HK-2 (cell line): ENCODE measurements around the gene BCL11A.

Experiments used
- DNase-seq: peaks from one replicate; pipeline ENCODE4 v3.0.0-alpha.2; 2018; ENCODE audit not compliant: unreplicated experiment

The BCL11A gene

DNA sequence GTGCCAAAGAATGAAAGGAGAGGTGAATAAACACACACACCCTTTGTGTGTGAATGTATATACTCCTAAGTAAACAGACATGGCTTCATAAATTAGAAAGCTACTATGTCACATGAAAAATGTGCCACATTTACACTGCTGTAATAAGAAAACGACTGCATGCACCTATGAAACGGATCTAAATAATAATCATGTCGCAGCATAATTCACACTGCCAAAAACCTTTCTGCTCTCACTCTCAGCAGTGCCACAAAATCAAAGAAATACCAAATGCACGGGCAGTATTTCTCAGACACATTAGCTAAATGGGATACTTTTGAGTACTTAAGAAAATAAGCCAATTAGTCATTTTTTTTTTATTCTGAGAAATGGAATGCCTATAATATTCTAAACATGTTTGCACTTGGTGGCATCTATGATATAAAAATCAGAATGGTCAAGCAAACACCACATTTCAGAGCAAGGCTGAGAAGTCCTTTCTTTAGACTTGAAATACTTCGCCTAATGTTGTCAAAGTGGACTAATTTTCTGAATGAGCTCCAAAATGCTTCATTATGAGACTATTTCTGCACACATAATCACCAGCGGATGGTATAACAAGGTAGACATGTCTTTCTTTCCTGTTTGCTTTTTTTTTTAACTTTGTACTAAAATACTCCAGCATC is 6.6 kb downstream of the BCL11A start:
- no peak for DNase-seq

DNA sequence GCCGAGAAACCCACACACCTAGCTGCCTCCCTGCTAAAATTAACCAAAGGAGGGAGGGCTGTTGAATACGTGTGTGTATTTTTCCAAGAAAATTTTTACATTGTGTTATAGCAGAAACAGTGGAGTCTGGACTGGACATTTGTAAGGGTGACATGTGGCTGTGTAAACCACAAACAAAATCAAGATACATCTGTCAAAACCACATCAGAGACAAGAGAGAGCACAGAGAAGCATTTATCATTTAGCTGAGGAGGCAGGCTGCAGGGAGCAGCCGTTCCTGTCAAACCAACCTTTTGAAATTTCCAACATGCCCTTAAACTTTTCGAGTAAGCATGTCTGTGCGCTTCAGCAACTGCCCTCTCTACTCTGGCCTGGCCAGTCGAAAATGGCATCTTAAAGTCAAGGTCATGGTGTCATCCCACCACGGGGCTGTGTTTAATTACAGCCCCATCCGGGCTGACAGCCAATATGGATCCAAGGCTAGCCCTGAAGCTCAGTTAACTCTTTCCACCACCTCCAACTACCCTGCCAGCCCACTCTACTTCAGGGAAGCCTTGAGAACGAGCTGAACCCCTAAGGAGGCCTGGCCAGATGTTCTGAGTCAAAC is 8.4 kb downstream of the BCL11A start:
- no peak for DNase-seq

DNA sequence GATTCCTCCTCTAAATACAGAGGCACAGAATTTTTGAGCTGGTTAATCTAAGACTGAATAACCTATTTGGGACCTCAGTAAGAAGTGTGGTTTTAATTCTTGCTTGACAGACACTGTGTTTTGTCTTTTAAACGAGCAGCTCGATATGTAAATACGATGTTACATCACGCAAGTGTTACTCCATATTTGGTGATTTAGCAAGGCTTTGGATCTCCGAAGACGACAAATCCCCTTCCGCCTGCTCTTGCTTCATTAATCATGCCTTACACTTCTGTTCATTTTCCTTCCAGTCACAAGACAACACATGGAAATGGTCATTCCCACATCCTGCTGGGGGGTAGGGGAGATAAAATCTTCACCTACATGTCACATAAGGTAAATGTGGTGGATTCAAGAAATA is 9.4 kb downstream of the BCL11A start:
- no peak for DNase-seq

DNA sequence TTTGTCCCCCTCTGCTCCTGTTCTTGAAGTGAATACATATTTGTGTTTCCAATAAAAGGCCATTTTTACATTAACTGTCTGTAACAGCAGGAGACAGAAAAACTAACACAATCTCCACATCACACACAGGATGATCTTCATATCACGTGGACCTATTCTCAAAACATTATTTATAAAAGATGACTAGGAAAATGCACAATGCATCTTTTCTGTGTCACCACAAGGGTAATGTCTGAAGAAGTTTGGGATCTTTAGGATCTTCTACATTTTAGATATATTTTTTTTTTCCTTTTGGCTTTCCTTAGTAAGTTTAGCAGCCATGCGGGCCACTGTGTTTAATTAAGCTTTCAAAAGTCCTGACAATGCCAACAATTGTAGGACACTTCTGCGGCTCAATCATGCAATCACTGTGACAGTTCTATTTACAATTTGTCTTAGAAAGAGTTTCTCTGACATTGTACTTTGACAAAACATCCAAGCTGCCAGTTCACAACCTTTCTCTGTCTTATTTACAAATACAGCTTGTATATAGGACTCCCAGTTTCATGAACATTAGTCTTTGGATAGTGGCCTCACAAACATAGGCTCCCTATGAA is 12.3 kb downstream of the BCL11A start:
- DNase-seq = no peak

DNA sequence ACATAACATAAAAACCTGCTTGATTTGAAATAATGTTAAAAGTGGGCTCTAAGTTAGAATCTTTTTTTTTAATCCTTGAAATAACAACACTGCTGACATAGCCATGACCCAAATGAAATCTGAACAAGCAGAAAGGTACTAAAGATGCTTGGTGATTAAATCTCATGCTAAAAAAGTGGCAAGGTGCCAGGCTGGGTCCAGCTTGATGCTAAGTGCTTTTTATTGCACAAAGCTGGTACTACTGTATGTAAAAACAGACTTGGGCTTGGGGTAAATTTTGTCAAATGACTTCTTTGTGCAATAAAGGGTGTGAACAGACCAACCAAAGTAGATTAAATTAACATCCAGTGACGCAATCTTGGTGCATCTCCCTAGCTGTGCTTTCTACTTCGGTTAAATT is 13.4 kb downstream of the BCL11A start:
- no peak for DNase-seq

DNA sequence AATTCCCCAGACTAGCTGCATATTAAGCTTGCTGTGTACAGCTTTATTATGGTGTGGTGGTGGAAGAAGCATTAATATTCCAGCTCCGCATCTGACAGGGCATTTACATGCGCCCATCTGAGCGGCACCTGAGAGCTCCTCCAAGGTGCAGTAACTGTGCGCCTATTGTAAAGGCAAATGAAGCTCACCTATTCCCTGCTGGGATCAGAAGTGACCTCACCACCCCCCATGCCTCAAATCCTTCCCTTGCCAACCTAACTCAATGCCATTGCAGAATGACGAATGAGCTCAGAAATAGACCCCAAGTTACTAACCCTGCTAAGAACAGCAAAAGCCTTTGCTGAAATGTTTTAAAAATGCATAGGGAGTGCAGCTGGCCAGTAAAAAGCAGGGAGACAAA is 14.3 kb downstream of the BCL11A start:
- DNase-seq = no peak

DNA sequence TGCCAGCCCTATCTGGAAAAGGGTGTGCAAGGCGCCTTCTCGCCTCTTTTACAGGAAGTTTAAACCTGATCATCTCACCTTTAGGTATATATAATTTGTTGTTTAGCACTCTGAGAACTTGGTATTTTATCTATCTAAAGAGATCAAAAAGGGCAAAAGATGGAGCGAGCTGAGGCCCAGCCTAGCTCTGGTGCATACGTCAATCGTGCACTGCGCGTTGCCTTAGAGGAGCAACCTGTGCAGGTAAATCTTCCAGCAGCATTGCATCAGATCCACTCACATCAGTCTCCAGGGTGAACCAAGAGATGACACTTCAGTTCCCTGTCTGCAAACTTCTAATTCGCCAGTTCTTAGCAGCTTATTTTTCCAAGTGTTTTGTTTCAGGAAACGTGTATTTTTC is 15.4 kb downstream of the BCL11A start:
- no peak for DNase-seq

DNA sequence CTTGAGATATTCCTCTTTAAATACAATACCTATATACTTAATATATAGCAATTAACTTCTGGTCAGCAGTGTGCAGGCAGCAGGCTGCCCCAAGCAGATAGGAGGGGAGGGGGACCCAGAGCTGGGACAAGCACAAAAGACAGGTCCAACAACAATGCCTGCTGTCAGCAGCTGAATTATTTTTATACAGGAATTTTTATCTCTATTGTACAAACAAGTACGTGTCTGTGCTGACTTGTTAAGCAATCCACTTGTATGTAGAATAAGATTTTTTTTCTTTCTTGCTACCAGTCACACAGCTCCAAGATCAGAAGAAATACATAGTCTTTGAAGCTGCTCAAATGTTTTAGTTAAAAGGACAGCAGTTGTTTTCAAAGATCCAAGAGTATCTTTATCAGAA is 16.7 kb downstream of the BCL11A start:
- DNase-seq = no peak

DNA sequence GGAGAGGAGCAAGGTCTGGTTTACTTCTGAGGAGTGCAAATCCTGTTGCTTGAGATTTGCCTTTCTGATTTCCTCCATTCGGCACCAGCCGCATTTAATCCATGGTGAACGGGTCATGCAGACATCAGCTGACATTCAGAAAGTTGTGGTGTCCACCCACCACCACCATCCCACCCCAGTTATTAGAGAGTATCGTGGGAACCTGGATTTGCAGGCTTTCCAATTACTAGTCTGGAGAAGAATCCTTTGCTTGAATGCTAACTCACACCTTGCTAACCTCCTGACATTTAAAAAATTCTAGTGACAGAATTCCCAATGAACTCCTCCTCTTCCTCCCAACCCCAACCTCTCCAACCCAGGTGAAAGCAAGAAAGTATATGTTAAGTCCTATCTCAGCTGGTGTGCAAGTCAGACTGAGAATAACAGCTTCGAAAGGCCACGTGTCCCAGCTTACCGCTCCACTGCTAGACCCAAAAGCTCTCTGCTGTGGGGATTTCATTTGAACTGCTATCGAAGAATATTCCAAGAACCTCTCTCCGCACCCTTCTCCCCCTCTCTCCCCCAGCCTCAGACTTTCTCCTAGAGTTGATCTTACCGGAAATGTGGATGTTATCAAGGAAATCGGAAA is 17.7 kb downstream of the BCL11A start:
- no peak for DNase-seq

DNA sequence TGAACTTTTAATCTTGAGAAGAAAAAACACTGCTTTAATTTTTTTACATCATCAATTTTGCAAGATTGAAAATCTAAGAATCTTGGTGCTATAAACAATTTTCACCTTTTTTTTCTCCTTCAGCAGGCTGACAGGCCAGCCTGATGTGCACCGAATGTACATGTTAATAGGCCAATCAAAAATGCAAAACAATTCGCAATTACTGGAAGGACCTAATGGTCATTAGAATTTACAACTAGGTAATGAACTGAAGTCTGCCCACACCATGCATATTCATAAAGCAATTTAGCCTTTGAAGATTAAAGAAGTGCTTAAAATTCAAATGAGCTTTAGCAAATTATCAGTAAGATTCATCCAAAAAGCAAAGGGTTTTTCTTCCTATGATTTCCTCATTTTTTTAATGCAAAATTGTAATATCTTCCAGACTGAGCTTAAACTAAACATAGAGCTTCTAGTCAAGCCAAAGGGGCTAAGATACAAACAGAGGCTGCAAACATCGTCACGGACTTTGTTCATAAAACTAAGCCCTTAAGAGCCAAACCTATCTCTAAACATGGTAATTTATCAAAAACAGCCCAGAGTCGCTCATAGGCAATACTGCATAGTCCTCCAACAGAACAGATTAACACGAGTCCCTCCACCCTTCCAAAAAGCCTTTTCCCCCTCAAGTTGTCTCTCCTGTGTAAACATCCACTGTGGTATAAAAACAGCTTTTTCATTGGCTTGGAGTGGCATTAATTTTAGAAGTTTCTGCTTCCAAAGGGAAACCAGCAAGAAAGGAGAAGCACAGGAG is 18.4 kb downstream of the BCL11A start:
- DNase-seq = no peak

DNA sequence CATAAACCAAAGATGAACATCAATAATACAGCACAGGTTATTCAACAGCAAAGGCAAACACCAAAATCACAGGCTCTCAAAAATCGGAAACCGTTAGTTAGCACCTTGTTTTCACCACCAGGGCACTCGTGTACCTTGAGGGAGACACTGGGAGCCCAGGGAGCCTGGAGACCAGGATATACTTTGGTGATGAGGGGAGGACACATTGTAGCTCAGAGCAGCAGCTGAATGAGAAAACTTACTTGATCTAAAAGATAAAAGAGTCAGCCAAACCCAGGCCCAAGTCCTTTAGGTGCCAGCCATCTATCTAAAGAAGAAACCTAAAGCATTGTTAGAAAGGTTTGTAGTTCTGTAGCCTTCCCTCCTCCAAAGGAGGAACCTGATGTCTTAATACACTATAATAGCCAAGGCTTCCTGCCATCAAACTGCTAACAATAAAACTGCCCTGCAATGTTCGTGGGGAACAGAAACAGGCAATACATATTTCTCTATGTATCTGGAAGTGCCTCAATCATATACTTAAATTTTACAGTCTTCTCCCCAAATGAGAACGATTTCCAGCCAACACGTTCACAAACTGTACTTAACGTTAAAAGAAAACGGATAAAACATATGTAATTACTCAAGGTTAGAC is 19.3 kb downstream of the BCL11A start:
- DNase-seq = no peak

DNA sequence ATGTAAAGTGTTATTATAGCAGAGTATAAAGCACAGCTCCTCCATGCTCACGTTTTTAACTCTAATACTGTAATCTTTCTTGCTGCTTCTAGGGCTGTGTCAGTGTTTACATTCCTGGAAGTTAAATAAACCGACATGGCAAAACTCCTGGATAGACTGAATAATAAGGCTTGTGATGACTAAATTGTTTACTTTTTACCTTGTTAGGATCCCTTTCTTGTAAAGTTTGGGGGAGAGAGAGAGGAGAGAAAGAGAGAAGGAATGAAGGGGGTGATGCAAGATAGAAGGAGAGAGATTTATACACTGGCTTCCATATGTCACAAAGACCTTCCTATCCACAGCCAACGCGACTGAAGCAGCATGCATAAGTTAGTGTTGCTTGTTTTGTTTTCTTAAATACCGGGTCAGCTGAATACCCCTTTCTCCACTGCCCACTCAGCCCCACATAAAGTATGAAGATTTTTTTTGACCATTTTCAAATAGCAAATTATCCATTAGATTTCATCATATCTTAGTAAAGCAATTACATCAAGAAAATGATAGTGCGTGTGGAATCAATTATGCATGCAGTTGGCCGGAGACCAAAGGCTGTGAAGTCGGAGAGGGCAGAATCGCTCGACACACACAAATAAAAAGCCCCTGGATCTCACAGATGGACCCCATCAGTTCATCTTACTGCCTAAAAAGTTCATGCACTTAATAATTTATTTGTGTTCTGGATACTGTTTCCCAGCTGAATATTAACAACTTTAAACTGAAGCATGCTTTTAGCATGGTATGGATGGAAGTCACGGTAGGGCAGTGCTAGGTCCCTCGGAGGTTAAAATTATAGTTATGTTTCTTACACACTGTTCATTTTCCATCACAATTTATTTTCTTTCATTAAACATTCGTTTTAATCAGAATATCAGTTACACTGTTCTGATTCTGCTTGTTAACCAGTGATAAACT is 20.1 kb downstream of the BCL11A start:
- no peak for DNase-seq

DNA sequence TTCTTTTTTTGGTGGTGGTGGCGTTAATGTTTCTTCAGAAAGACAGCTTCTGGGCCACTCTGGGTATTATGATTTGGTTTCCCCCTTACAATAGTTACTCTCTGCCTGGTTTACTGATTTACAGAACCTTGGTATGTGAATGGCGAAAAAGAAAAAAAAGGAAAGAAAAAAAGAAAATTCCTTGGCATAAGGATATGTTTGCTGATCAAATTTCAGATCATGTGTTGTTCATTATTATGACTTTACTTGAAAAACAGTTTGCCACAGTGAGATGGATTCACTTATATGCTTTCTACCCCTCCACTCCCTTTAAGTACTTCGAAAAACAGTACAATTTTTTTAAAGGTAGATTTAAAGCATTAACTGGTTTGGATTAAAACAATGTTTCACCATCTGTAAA is 21.0 kb downstream of the BCL11A start:
- no peak for DNase-seq

DNA sequence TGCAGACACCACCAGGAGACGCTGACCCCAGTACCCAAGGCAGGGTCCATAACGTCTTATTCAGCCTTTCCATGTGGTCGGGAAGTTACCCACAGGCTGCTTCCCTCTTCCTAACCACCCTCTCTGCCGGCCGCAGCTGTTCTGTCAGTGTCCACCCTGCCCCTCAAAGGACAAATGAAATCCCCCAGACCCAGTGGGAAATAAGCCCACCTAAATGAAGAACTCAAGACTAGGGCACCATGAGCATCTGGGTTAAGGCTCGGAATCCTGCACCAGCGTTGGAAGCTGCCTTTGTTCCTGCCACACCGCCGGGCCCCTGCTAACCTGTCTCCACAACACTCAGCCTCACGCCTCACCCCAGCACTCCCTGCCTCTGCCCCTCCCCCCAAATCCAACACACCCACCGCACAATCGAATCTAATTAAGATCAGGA is 21.7 kb downstream of the BCL11A start:
- DNase-seq = no peak

DNA sequence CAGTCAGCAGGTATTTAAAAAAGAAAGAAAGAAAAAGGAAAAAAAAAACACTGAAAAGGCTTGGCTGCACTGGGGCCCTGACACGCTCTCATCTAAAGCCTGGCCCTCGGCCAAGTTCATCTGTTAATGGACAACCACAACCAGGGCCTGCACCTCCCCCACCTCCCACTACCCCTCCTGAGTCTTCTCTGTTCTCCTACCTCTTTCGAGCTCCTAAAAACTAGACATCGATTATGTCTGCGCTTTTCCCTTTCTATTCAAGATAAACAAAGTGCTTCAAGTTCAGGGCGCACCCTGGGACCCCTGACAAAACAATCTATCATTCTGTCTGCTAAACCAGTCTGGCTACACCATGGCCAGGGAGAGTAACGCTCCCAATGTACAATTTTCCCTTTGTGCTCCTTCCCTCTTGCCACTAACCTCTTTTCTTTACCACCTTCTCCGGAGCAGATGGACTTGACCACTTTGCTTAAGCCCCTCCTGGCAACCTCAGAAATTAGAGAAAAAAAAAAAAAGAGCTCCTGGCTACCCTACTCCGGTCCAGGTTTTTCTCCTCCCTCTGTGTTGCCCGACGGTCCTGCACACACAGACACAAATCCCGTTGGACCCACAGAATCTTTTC is 22.7 kb downstream of the BCL11A start:
- DNase-seq = peak; percentile 54

DNA sequence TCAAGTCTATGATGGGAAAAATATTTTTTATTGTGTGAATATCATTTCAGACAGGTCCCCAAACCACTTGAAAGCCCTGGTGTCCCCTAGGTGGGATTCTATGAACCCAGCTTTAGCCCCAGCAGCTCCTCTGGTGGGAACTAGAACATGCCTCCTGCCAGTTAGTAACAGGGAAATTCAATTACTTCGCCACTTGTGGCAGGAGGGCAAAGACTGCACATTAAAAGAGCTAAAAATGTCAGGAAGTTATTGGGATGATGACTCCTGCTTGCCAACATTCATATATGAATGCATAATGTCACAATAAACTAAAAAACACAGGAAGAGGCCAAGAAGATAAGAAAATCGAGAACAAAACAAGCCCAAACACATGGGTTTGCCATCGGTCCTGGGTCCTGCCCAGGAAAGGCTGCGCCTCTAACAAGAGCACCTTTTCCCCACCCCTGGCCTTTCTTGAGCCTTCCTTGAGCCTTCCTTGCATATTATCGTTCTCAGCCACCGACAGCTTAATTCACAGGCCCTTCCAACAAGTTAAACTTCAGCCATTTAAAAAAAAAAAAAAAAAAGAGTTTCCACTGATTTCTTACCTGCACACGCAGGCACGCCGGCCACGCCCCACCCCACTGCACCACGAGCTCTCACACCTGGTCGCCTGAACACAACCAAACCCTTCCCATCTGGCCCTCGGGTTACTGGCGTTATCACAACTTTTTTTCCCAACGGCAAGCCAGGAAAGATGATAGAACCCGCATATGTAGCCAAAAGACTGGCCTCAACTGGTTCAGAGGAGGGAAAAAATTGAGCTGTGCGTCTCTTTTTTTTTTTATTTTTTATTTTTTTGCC is 23.4 kb downstream of the BCL11A start:
- DNase-seq = no peak

DNA sequence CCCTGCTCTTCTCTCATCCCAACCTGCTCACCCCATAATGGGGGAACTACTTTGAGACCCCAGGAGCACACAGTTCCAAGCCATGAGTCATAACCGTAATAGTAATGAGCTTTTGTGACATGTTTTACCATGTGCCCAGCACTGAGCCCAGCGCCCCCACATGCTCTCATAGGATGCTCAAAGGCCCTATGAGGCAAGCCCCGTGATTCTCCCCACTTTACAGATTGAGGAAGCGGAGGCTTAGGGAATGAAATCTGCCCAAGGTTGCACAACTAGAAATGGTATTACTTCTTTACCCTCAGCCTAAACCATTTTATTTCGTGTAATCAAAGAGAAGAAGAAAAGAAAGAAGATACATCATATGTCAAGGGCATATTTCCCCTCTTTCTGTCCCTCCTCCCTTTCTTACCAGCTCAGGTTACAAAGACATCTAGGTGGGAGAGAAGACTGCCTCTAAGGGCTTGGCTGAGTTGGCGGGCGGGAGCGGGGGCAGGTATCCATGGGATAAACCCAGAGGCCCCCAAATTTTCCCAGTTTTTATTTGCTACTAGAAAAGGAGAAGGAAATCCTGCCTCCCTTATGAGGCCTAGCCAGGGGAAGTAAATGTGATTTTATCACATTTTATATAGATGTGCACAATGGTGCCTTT is 24.2 kb downstream of the BCL11A start:
- no peak for DNase-seq

DNA sequence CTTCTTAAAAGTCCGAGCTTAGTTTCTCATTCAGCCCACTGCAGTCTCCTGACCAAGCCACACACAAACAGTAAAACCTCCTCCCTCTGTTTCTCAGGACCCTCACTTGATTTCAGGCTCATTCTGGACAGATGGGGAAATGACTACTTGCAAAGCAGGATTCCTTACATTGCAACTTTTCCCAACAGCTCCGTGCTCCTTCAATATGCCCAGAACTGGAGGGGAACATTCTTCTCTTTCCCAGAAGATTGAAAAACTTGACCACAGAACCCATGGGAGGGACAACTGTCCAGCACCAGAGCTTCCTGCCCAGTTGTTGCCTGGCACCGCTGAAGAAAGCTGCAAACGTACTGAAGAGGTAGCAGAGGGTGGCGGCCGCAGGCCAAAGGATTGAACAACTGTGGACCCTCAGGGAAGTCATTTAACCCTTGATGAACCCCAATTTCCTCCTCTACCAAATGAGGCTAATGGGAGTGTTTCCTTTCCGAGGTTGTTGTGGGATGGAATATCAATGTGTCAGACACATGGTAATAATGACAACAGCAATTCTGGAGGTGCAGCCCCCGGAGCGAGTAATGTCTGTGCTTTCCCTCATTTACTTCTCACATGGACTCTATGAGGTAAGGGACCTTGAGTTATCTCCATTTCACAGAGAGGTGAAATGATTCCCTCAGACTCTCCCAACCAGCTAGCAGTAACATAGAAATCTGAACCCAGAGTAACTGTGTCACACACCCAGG is 25.0 kb downstream of the BCL11A start:
- DNase-seq = no peak
